GM21737 (cell line): Measurements from ENCODE around the gene DPY19L1.
"Not testable (repeated sequence)": the region's sequence is repeated elsewhere in the genome, so short reads cannot be mapped to it uniquely, and the experiment has no call there.

Experiments used
- ATAC-seq: cut with Tn5 transposase; IDR thresholded peaks from one replicate; pipeline ENCODE4 v1.9.1; 2021; ENCODE audit warnings: mild to moderate bottlenecking, moderate library complexity; ENCODE audit not compliant: unreplicated experiment

DPY19L1 gene

GRCh38 chr7:34928052-34928451 is 109.2 kb downstream of the DPY19L1 start:
- ATAC-seq, result peak; percentile 81

DNA sequence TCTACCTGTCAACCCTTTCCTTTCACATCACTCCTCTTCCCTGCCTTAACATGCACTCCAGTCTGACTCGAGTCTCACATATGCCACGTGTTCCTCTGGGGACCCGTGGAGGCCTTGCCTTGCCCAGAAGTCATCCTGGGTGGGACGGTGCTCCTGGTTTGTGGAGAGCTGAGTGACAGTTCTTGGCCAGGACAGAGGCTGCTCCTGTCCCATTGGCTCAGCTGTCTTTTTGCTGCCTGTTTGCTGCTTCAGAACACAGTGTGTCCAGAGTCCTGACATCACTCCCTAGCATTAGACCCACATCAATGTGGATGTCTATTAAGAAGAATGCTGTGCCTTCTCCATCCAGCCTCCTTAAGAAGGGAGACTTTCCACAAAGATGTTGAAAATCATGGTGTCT is 116.8 kb downstream of the DPY19L1 start:
- ATAC-seq, result not testable (repeated sequence)

DNA sequence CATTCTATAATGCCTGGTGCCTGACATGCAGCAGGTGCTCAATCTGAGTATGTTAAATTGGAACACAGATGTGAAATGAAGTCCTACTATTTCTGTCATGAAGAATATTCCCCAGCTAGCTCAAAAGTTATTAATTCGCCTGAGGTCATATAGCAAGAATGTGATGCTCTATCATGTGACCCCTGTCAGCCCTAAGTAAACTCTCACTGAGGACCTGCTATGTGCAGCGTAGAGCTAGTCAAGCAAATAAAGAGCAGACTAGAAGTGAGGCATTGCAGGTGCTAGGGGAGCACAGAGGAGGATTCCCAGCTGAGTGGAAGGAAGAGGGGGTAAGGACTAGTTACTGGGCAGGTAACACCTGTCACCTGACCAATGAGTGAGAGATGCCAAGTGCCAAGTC is 118.2 kb downstream of the DPY19L1 start:
- ATAC-seq, result not testable (repeated sequence)

GRCh38 chr7:34918198-34918861 is 119.0 kb downstream of the DPY19L1 start:
- ATAC-seq, result not testable (repeated sequence)

- ATAC-seq, result not testable (repeated sequence)
Observed at GRCh38 chr7:34917515-34917914, 119.8 kb downstream of the DPY19L1 start.

DNA sequence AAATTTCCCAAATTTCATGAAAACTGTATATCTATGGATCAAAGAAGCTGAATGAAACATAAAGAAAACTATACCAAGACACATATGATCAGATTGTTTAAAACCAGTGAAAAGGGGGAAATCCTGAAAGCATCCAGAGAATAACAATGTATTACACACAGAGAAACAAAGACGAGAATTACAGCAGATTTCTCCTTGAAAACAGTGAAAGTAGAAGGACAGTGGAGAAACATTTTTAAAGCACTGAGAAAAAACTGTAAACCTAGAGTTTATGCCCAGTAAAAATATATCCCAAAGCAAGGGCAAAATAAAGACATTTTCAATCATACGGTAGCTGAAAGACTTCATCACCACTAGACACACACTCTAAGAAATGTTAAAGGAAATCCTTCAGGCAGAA is 121.0 kb downstream of the DPY19L1 start:
- ATAC-seq, result no peak

DNA sequence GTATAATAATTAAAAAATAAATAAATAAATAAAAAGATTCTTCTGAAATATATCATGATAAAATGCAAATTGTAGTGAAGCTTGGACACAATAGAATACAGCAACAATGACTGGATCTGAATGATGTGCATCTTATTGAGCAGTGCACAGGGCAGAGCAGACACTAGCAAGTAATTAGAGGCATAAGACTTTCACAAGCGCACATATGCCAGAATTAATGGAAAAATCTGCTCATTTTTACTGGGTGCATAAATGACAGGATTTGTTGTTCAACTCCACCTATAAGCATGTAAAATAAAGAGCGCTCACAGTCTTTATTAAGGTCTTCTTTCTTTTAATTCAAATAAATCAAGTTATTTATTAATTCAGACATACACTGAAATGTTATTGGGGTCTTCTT is 125.0 kb downstream of the DPY19L1 start:
- ATAC-seq, result no peak

DNA sequence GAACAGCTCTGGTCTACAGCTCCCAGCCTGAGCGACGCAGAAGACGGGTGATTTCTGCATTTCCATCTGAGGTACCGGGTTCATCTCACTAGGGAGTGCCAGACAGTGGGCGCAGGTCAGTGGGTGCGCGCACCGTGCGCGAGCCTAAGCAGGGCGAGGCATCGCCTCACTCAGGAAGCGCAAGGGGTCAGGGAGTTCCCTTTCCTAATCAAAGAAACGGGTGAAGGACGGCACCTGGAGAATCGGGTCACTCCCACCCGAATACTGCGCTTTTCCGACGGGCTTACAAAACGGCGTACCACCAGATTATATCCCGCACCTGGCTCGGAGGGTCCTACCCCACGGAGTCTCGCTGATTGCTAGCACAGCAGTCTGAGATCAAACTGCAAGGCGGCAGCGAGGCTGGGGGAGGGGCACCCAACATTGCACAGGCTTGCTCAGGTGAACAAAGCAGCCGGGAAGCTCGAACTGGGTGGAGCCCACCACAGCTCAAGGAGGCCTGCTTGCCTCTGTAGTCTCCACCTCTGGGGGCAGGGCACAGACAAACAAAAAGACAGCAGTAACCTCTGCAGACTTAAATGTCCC is 130.9 kb downstream of the DPY19L1 start:
- ATAC-seq, result not testable (repeated sequence)

DNA sequence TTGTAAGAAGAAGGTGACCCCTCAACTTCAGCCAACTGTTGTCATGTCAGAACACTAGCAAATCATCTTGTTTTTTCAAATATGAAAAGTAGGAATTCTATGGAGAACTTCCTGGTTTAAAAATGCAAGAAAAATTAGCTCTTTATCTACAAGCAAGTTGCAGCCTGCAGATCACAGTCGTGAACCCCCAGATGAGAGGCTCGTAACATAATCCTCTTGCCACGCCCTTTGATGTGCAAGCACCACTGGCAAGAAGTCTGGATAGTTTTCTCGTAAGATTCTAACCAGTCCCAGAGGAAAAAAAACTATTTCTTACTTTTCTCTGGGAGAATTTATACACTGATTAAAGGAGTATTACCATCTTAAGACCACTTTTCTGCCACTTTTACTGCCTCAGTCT is 132.3 kb downstream of the DPY19L1 start:
- ATAC-seq, result no peak

DNA sequence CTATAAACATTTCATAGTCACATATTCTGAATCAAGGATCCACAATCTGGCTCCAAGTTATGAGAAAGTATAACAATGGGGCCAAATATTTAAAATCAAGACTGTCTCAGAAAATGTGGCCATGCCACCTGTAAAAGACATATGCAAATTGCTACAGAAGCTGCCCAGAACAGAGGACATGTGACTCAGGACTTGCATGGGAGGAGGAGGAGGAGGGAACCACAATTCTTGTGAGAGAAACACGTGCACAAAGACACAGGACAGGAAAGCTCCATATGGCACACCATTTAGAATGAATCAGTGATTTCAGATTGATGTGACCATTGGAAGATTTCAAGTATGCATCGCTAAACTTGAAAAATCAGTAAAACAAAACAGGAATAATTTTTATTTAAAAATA is 133.4 kb downstream of the DPY19L1 start:
- not testable (repeated sequence) for ATAC-seq

GRCh38 chr7:34902182-34902581 is 135.1 kb downstream of the DPY19L1 start:
- ATAC-seq, result no peak

DNA sequence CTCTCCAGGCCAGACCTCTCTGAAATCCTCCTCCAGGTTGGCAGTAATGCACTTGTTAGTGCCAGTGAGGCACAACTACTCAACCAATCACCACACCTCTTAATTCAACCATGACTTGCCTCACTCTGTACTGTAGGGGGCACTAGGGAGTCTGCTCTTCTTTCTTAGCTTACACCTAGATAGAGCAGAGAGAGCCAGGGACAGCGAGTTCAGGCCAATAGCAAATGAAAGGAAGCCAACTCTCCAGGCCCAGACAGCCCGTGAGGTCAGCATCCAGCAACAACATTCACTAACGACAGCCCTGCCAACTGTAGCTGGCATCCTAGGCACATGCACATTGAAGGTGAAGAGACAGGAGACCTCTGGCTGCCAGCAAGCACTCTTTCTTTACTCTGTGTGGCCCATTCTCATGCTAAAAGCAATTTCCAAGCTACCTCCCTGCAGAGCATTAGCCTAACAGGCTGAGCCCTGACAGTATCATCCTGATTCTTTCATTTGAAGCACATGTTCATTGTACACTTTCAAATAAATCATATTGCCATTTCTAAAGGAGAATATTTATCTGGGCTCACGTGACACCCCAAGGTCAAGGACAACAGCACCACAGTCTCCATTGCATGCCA is 136.3 kb downstream of the DPY19L1 start:
- no peak for ATAC-seq

- ATAC-seq, result no peak
Observed at GRCh38 chr7:34895202-34895601, 142.1 kb downstream of the DPY19L1 start.

- no peak for ATAC-seq
Observed at GRCh38 chr7:34889951-34890350, 147.3 kb downstream of the DPY19L1 start.

GRCh38 chr7:34886856-34887255 is 150.4 kb downstream of the DPY19L1 start:
- ATAC-seq, result no peak

GRCh38 chr7:34883855-34884254 is 153.4 kb downstream of the DPY19L1 start:
- not testable (repeated sequence) for ATAC-seq

DNA sequence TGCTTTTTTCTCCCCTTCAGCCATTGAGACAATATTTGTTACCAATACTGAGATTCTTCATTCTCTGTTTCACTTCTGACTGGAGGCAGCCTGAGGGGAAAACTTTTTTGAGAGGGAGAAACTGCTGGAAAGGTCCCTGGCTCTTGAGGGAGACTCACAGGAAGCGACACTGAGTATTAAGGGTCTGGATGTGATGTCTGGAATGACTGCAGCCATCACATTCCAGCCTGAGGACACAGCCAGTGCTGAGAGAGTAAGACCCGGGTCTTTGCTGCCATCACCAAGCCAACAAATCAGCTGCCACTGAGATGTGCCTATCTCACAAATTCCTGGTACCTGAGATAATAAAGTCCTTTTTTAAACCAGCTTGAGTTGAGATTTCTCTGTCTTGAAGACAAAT is 157.4 kb downstream of the DPY19L1 start:
- no peak for ATAC-seq

- not testable (repeated sequence) for ATAC-seq
Observed at GRCh38 chr7:34878944-34879735, 158.1 kb downstream of the DPY19L1 start.
